ENCODE results near the gene IP6K3.

IP6K3 gene

DNA sequence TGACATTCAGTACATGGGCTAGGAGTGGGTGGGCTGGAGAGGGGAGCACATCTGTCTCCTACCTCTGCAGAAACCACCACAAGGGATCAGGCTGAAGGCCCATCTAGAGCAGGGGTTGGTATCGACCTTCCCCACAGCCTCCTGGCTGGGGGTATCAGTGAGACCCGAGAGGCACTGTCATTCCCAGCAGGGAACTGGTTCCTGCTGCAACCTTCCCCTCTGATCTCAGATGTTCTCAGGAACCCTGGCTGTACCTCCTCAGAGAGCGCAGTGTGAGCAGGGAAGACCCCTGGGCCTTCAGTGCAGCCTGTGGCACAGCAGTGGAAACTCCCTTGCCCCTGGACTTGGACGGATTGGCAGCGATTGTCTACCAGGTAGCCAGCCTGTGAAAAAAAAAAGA lies 7.8 kb downstream of the IP6K3 start:
- no peak for FAIRE-seq

DNA sequence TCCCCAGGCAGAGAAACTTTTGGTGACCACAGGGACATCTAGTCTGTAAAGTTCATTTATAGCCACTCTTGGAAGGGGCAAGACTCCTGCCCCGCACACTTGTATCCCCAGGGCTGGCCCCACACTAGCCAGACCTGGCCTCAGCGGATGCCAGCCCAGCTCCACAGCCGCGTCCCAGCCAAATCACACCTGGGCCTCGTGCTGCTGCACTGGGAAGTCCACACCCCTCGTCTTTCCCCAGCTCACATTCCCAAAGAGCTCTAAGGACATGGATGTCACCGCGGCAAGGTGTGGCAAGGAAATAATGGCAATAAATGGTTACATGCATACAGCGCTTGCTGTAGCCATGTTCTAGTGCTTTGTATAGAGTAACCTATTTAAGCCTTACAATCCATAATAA lies 8.6 kb downstream of the IP6K3 start:
- no peak for FAIRE-seq

DNA sequence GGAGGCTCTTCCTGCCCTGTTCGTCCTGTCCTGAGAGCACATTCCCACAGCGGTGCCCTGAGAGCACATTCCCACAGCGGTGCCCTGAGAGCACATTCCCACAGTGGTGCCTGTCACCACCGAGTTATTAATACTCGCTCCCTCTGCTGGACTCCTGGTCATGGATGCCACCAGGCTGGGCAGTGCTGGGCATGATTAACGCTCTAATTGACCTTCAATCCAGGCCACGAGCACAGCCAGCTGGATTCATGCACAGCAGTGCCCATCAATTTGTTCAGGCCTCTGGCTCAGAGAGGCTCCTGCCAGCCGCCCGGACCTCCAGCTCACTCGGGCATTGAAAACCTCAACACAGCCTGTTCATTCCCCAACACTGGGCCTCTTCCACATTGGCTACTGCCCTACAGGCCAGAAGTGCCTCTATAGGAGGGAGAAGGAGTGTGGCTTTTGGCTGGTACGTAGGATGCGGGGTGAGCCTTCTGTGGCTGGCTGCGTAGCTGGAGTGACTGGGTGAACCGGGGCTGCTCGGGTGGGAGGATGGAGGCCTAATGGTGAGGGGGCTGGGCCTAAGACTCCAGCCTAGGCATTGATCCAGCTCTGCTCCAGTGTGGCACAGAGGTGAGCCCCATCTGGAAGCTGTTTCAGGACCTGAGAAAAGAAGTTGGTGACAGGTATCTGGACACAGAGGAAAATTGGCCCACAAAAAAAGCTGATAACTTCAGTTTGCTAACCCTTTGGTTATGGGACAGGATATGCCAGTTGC lies 9.3 kb downstream of the IP6K3 start:
- no peak for FAIRE-seq

DNA sequence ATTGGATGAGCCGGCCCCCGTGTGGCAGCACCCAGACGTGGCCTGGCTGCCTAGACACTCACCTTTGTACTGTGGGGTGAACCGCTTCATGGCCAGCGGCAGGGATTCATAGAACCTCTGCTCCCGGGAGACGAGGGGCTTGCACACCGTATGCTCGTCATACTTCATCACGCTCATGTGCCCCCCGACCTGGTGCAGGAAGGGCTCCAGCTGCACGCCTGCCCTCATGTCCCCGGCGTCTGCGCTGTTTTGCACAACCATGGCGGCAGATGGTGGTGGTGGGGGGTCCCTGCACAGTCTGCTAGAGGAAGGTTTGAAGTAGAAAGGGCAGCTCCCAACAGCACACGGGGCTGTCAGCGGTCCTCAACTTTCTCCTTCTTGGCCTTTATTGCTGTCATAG lies 11.5 kb downstream of the IP6K3 start:
- FAIRE-seq, result no peak

DNA sequence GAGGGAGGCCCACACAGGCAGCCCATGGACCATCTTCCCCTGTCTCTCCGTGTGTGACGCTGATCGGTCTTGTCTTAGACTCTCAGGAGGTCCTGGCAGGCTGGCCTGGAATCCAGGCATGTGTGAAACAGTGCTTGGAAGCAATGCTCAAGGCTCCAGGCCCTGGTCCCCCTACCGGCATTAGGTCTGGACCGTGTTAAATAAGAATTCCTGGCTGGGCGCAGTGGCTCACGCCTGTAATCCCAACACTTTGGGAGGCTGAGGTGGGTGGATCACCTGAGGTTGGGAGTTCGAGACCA lies 13.0 kb downstream of the IP6K3 start:
- FAIRE-seq, result no peak

DNA sequence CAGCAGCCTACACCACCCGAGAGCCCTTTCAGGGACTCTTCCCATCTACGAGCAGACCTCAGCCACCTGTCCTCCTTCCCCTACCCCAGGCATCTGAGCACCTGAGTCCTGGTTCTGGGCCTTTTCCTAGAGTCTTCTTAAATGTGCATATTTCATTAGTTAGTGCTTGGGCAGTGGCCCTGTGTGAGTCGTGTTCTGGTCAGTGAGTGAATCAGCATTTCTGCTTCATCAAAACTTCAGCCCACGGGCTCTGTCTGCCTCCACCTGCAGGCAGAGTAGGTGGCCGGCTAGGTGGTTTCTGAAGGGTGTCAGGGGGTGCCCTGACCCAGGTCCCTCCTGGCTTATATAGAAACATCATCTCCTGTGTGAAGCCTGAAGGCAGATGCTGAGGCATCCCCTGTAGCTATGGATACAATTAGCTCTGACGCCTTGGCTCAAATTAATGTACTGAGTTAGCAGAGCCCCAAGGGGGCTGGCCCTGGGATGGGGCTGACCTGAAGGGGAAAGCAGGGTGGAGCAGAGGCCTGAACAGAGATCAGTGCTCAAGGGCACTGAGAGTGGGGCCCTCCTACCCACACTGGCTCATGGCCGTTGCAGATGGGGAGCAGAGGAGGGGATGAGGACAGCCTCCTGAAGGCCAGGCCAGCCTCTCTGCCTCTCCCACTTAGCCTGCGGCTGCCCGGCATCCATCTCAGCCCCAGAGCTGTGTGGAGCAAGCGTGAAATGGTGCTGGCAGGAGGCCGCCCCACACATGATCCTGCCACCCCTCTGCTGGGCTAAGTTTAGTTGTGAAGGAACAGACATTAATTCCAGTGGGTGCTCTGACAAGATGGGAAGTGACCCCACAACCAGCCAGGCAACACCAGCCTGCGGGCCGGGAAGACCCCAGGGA lies 13.6 kb downstream of the IP6K3 start:
- FAIRE-seq, result no peak

DNA sequence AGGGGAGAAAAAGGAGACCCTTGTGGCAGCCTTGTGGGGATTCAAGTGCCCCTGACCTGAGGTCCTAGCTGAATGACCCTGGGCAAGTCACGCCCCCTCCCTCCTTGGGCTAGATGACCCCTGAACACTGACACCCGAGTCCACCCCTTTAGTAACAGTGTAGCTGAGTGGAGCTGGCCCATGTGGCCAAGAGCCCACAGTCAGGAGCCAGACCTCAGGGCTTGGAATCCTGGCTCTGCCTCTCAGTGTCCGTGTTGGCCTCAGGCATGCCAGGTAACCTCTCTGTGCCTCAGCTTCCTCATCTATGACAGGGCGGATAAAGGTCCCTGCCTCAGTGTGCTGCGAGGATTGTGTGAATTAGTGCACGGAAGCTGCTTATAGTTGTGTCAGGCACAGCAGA lies 14.3 kb downstream of the IP6K3 start:
- no peak for FAIRE-seq

DNA sequence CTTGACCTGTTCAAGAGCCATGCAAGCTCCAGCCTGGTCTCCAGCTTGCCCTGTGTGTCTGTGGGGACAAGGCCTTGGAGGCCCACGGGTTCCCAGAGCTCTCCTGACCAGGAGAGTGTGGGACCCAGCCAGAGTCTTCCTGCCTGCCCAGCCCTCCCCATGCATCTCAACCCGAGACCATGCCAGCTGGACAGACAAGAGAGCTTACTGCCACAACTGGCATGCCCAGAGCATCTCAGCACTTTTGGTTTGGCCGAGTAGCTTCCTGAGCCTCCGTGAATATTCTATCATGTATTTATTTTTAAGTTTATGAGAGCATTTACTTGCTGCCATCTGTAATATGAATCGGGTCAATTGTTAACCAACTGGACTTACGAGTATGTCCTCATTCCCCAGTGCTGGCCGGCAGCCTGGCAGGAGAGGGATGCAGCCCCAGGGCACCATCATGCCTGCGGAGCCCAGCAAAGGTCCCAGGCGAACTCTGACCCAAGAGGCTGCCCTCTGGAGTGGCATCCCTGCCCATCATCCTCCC lies 14.9 kb downstream of the IP6K3 start:
- FAIRE-seq, result no peak

DNA sequence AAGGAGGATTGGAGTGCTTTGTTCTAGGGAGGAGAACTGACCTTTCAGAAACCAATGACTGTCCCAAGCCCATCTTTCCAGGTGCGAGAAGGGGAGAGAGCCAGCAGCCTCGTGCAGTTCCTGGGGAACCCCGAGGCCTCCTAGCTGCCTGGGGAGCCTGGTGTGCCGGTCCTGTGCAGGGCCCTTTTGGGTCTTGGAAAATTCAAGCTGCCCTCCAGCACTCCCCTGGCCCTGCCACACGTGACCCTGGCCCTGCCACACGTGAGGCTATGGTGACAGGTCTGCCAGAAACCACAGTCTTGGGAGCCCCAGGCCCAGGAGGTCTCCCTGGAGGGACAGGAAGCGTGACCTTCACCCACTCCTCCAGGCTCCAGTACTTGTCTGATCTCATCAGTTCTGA lies 15.7 kb downstream of the IP6K3 start:
- FAIRE-seq, result no peak

DNA sequence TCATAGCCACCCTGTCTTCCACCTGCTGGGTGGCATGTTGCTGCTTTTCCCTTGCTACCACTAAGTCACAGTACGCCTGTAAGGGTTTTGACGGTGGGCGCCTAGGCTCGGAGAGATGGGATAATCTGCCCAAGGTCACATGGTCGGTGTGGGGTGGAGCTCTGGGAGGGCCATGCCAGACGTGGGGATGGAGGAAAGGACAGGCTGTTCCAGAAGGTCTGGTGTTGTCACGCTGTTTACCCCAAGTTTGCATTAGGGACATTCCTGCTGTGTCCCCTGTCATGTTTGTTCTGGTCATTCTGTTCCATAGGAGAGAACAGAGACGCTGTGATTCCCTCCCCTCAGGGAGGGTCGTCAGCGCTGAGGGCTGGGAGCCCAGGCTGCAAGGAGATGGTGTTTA lies 16.1 kb downstream of the IP6K3 start:
- FAIRE-seq, result no peak

DNA sequence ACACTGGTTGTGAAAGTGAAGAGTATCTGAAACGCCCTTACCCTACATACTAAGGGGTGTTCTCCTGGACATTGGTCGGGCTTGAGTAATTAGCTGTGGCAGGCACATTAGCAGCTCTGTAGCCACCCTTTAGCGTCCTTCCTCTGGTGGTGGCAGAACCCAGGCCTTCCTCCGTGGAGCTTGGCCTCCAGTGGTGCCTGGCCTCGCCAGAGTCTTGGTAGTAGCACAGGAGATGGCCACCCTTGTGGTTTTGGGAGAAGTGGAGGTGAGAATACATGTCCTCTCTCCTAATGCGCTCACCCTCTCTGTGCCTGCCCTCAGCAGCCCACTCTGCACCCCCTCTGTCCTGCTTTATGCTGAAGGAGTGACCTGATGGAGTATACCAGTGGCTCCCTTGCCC lies 17.6 kb downstream of the IP6K3 start:
- FAIRE-seq, result no peak

DNA sequence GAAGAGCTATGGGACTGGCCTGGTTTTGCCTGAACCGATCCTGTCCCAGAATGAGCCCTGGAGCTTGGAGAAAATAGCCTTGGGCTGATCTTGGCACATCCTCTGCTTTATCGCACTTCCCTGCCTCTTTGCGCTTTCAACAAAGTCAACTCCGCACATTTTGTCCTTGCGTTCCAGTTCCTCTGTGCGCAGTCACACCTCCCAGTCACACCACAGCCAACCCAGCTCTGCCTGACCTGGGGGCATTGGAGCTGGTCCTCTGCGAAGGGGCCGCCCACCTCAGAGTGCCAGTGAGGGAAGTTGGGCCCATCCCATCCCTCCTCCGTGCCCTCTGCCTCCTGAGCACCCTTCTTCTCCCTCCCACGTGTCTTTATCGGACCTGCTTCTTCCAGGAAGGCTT lies 18.3 kb downstream of the IP6K3 start:
- FAIRE-seq, result no peak

DNA sequence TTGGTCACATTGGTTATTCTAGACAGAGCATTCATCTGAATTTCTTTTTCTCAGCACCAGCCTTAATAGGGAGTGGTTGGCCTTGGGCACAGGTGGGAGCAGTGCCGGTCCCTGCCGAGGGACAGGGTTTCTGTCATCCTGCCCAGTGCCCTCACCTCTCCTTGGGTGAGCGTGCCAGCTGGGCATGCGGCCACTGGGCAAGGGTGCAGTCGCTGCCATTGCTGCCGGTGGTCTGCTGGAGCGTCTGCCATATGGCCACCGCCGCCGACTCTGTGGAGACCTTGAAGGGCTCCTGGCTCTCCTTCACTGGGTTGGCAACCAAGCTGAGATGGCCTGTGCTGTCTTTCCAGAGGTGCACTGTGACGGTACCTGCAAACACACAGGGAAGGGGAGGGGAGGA lies 18.8 kb downstream of the IP6K3 start:
- FAIRE-seq, result no peak

DNA sequence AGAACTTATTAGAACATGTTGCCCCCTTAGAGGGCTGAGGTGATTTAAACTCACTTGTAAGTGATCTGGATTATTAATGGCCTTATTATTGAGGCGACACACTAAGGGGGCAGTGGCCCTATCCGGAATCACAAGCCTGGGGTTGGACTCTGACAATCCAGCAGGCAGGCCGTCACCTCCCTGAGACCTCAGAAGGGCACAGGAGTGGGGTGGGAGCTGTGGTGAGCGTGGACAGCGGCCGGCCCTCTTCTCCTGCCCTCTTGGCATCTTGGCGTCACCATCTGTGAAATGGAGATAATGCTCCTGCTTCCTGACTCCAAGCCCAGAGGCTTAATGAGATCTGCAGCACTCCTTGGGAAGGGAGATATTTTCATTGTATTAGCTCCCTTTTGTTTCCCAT lies 19.6 kb downstream of the IP6K3 start:
- FAIRE-seq, result no peak

DNA sequence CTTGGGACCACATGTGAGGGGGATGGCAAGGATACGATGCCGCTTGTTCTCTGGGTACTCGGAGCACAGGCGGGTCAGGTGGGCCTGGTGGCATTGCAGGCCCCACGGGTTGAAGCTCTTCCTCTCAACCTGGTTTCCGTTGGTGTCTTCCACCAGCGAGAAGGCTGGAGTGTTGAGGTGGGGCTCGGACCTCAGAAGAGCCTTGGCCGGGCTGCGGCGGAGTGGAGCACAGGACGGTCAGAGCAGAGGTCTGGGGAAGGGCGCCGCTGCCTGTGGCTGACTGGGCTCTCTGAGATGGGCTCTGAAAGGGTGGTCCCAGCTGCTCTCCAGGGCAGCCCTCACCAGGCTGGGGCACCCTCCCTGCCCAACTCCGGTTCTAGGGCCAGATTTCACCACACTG lies 20.0 kb downstream of the IP6K3 start:
- no peak for FAIRE-seq

DNA sequence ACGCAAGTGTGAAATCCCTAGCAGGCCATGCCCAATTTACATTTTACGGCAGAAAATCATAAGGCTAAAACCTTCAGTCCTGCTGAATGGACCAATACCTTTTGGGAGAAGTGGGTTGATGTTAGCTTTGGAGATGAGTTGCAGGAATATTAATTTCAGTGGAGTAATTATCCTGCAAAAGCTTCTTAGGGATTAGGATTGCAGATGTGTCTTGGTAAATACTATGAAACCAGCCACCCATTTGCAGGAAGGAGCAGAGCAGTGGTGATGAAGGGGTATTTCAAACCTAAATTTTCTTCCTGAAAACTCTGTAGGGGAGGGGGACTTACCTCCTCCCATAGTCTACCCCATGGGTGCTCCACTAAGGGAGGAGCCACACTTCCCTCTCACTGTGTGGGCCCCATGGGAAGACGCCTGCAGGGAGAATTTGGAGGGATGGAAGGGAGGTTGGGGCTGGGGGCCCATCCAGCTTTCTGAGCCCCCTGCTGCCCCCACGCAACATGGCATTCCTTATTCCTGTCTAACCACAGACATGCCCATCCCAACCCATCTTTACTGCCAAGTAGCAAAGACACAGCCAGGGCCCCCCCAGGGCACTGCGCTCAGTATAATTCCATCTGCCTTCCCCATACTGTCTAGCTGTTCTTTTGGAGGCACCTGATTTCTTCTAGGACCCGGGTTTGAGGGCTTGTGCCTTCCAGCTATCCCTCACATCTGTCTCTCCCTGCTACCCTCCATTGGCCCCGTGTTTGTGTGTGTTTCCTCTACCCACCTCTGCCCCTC lies 20.6 kb downstream of the IP6K3 start:
- no peak for FAIRE-seq

DNA sequence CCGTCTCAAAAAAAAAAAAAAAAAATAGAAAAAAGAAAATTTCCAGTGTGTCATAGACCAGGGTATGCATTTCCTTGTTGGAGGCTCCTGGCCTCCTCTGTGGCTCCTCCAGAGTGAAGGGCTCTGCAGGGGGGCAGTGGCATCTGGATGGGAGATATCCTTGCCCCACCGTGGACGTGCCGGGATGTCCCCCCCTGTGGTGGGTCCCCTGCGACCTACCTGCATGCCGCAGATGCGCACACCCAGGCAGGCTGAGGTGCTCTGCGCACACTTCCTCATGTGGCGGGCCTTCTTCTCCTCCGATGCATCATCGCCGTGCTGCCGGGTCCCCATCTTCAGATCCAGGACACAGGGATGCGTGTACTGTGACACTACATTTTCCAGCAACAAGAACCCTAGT lies 21.5 kb downstream of the IP6K3 start:
- FAIRE-seq, result no peak

DNA sequence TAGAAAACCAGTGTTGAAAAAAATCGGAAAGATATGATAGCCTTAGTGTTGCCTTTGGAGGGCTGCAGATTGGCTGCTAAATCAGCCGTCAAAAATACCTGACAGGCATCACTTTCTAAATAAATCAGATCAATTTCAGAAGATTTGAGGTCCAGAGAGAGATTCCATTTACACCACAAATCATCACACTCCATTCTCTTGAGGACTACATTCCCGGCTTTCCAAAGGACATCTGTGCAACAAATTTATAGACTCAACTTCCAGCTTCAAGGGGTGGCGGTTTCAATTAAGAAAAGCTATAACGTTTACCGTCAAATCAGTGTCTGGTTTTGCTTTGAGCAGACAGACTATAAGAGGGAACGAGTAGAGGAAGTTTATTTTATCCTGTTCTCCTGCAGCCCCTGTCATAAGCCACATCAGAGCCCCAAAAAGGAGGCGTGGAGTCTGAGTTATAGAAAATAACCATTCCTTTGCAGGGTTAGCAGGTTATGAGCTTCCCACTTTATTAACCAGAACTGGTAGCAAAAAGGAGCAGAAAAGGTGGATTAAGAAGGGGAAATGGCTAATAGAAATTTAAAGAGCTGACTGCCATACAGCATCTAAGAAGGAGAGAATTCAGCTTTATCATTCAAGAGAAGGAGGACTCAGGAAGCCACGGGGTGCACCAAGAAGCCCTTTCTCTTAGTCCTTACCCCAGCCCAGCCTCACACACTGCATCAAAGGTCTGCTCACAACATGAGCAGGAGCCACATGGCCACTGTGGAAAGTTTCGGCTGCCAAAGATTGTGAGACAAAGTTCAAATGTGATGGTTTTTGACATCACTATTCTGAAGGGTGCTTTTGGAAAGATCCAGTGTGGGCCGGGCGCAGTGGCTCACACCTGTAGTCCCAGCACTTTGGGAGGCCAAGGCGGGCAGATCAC lies 22.3 kb downstream of the IP6K3 start:
- FAIRE-seq, result no peak

DNA sequence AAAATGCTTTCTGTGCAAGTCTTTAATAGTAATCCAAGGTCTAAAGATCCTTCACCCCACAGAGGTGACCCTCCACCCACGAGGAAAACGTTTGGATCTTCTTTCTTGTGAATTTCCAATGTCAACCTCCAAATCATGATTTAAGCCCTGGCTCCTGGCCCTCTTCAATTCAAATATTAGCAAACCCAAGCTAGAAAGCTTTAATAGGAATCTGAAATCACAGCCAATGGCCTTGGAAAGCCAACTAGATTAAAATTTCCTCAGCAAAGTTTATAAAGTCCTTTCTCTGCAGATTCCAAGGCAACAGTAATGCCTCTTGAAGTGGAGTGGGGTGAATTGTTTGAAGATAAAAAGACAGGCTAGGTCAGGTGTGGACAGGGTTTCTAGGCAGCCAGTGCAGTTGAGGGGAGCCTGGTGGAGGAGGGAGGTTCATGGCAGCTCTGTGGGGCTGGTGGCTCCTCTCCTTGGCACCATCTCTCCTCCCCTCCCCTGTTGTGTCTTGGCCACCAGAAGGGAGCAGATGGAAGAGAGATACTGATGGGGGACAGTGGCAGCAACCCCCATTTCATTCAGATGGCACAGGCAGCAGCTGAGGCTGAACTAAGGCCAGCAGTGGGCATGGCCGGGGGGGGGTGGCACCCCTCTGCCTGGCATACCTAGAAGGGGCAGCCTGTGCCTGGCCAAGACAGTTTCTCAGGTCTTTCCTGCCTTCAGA lies 23.2 kb downstream of the IP6K3 start:
- no peak for FAIRE-seq

DNA sequence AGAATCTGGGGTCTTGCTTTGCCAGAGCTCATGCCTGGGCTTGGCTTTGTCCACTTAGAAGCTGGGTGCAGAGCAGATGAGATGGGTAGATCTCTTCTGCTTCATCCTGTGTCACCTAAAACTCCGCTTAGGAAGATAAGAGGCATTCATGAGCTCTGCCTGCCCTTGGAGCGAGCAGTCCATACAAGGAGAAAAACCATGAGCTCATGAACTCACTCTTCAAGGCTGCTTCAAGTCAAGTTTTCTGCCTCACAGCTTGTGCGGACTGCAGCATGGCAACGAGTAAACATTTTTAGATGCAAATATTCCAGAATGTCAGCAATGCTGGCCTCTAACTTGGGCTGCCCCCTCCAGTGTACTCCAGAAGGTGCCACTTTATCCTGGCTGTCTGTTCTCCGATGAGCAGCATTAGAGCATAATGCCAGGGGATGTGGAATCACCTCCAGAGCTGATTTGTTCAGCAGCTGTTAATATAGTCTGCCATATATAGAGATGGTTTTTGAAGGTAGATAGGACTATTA lies 24.5 kb downstream of the IP6K3 start:
- FAIRE-seq, result no peak

DNA sequence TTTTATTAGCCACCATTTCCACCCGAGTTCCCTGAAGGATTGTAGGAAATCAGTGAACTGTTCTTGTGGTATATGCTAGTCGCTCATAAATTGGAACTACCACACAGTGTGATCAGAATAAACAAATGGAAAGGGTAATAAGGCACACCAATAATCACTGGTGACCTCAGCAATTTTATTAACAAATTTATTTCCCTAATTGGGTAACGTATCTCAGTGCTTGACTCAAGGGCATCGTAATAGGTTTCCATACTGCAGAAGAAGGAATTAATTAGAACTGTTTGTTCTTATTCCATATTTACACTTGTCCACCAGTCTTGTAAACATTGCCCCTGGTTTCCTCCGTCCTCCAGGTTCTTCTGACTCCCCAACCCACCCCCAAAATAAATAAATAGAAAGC lies 25.2 kb downstream of the IP6K3 start:
- no peak for FAIRE-seq

Data from colon (tissue), 2 donors.